ENCODE measurements around the gene UBE2G2. TPM values are rescaled to one million over a fixed set of nuclear protein-coding genes. Genes with fewer than 3 reads are reported as not detected.

Gene UBE2G2
- polyA plus RNA-seq, 2 donors: 28.1 to 30.4 TPM

GRCh38 chr21:44752671-44753235 is 48.9 kb downstream of the UBE2G2 start:
- H3K9me3 ChIP-seq (ENCODE audit: control insufficient read depth in 2 of 2, insufficient read depth in 1 of 2, low read depth in 1 of 2, low read length in 1 of 2): no peaks in the 10 kb centered on the region
- no peaks in the 10 kb centered on the region for H3K27me3 ChIP-seq (ENCODE audit: control insufficient read depth in 1 of 2, insufficient read depth in 2 of 2, low read length in 2 of 2)
- H3K27ac ChIP-seq (ENCODE audit: low read depth in 2 of 2, low read length in 1 of 2): no peak overlapping the region
- H3K4me1 ChIP-seq (ENCODE audit: control insufficient read depth in 2 of 2, insufficient read depth in 2 of 2, low read length in 1 of 2): peaks cover 0 to 15% of the 10 kb centered on the region in 2 donors
- H3K4me3 ChIP-seq (ENCODE audit: low read depth in 1 of 2, low read length in 2 of 2): no peak overlapping the region
- H3K36me3 ChIP-seq (ENCODE audit: control insufficient read depth in 2 of 2, insufficient read depth in 2 of 2, low read length in 1 of 2): no peaks in the 10 kb centered on the region
- WGBS, 2 donors: 46 to 51% methylated on average over 11 of the region's 11 CpGs

GRCh38 chr21:44751799-44752636 is 49.6 kb downstream of the UBE2G2 start:
- Histone ChIP-seq H3K27me3 (ENCODE audit: control insufficient read depth in 1 of 2, insufficient read depth in 2 of 2, low read length in 2 of 2) (no peaks in the 10 kb centered on the region), H3K36me3 (ENCODE audit: control insufficient read depth in 2 of 2, insufficient read depth in 2 of 2, low read length in 1 of 2) (no peaks in the 10 kb centered on the region), H3K4me1 (ENCODE audit: control insufficient read depth in 2 of 2, insufficient read depth in 2 of 2, low read length in 1 of 2) (peaks cover 0 to 15% of the 10 kb centered on the region in 2 donors), H3K4me3 (ENCODE audit: low read depth in 1 of 2, low read length in 2 of 2) (no peak overlapping the region), H3K9me3 (ENCODE audit: control insufficient read depth in 2 of 2, insufficient read depth in 1 of 2, low read depth in 1 of 2, low read length in 1 of 2) (no peaks in the 10 kb centered on the region), H3K27ac (ENCODE audit: low read depth in 2 of 2, low read length in 1 of 2) (no peak overlapping the region)
- 79% methylated on average over 34 of the region's 34 CpGs for WGBS, 2 donors

- Histone ChIP-seq H3K36me3 (ENCODE audit: control insufficient read depth in 2 of 2, insufficient read depth in 2 of 2, low read length in 1 of 2) (no peaks in the 10 kb centered on the region), H3K27me3 (ENCODE audit: control insufficient read depth in 1 of 2, insufficient read depth in 2 of 2, low read length in 2 of 2) (no peaks in the 10 kb centered on the region), H3K27ac (ENCODE audit: low read depth in 2 of 2, low read length in 1 of 2) (no peak overlapping the region), H3K9me3 (ENCODE audit: control insufficient read depth in 2 of 2, insufficient read depth in 1 of 2, low read depth in 1 of 2, low read length in 1 of 2) (no peaks in the 10 kb centered on the region), H3K4me1 (ENCODE audit: control insufficient read depth in 2 of 2, insufficient read depth in 2 of 2, low read length in 1 of 2) (peaks cover 0 to 15% of the 10 kb centered on the region in 2 donors), H3K4me3 (ENCODE audit: low read depth in 1 of 2, low read length in 2 of 2) (no peak overlapping the region)
- WGBS, 2 donors: 83 to 85% methylated on average over 24 of the region's 24 CpGs
Observed at GRCh38 chr21:44751186-44751798, 50.3 kb downstream of the UBE2G2 start.

GRCh38 chr21:44750675-44751025 is 51.0 kb downstream of the UBE2G2 start:
- no peak overlapping the region for H3K4me3 ChIP-seq (ENCODE audit: low read depth in 1 of 2, low read length in 2 of 2)
- H3K27ac ChIP-seq (ENCODE audit: low read depth in 2 of 2, low read length in 1 of 2): no peak overlapping the region
- 62 to 64% methylated on average over 12 of the region's 12 CpGs for WGBS, 2 donors
- no peaks in the 10 kb centered on the region for H3K36me3 ChIP-seq (ENCODE audit: control insufficient read depth in 2 of 2, insufficient read depth in 2 of 2, low read length in 1 of 2)
- no peaks in the 10 kb centered on the region for H3K27me3 ChIP-seq (ENCODE audit: control insufficient read depth in 1 of 2, insufficient read depth in 2 of 2, low read length in 2 of 2)
- no peaks in the 10 kb centered on the region for H3K9me3 ChIP-seq (ENCODE audit: control insufficient read depth in 2 of 2, insufficient read depth in 1 of 2, low read depth in 1 of 2, low read length in 1 of 2)
- H3K4me1 ChIP-seq (ENCODE audit: control insufficient read depth in 2 of 2, insufficient read depth in 2 of 2, low read length in 1 of 2): peaks cover 0 to 15% of the 10 kb centered on the region in 2 donors

GRCh38 chr21:44749759-44750674 is 51.6 kb downstream of the UBE2G2 start:
- H3K27ac ChIP-seq (ENCODE audit: low read depth in 2 of 2, low read length in 1 of 2): no peak overlapping the region

GRCh38 chr21:44749116-44749758 is 52.4 kb downstream of the UBE2G2 start:
- H3K36me3 ChIP-seq (ENCODE audit: control insufficient read depth in 2 of 2, insufficient read depth in 2 of 2, low read length in 1 of 2): no peaks in the 10 kb centered on the region
- no peak overlapping the region for H3K4me3 ChIP-seq (ENCODE audit: low read depth in 1 of 2, low read length in 2 of 2)
- H3K27me3 ChIP-seq (ENCODE audit: control insufficient read depth in 1 of 2, insufficient read depth in 2 of 2, low read length in 2 of 2): no peaks in the 10 kb centered on the region
- H3K27ac ChIP-seq (ENCODE audit: low read depth in 2 of 2, low read length in 1 of 2): no peak overlapping the region
- H3K9me3 ChIP-seq (ENCODE audit: control insufficient read depth in 2 of 2, insufficient read depth in 1 of 2, low read depth in 1 of 2, low read length in 1 of 2): no peaks in the 10 kb centered on the region
- 54 to 65% methylated on average over 24 to 26 of the region's 26 CpGs for WGBS, 2 donors
- H3K4me1 ChIP-seq (ENCODE audit: control insufficient read depth in 2 of 2, insufficient read depth in 2 of 2, low read length in 1 of 2): peaks cover 0 to 15% of the 10 kb centered on the region in 2 donors

More at GRCh38 chr21:44749759-44750674, 51.6 kb downstream of the UBE2G2 start:
- Histone ChIP-seq H3K4me3 (ENCODE audit: low read depth in 1 of 2, low read length in 2 of 2) (no peak overlapping the region), H3K9me3 (ENCODE audit: control insufficient read depth in 2 of 2, insufficient read depth in 1 of 2, low read depth in 1 of 2, low read length in 1 of 2) (no peaks in the 10 kb centered on the region), H3K36me3 (ENCODE audit: control insufficient read depth in 2 of 2, insufficient read depth in 2 of 2, low read length in 1 of 2) (no peaks in the 10 kb centered on the region), H3K4me1 (ENCODE audit: control insufficient read depth in 2 of 2, insufficient read depth in 2 of 2, low read length in 1 of 2) (peaks cover 0 to 15% of the 10 kb centered on the region in 2 donors), H3K27me3 (ENCODE audit: control insufficient read depth in 1 of 2, insufficient read depth in 2 of 2, low read length in 2 of 2) (no peaks in the 10 kb centered on the region)
- WGBS, 2 donors: 80 to 82% methylated on average over 37 to 47 of the region's 47 CpGs

GRCh38 chr21:44748621-44749020 is 53.0 kb downstream of the UBE2G2 start:
- Histone ChIP-seq H3K36me3 (ENCODE audit: control insufficient read depth in 2 of 2, insufficient read depth in 2 of 2, low read length in 1 of 2) (no peaks in the 10 kb centered on the region), H3K27ac (ENCODE audit: low read depth in 2 of 2, low read length in 1 of 2) (no peak overlapping the region), H3K4me3 (ENCODE audit: low read depth in 1 of 2, low read length in 2 of 2) (no peak overlapping the region), H3K27me3 (ENCODE audit: control insufficient read depth in 1 of 2, insufficient read depth in 2 of 2, low read length in 2 of 2) (no peaks in the 10 kb centered on the region), H3K4me1 (ENCODE audit: control insufficient read depth in 2 of 2, insufficient read depth in 2 of 2, low read length in 1 of 2) (peaks cover 0 to 15% of the 10 kb centered on the region in 2 donors), H3K9me3 (ENCODE audit: control insufficient read depth in 2 of 2, insufficient read depth in 1 of 2, low read depth in 1 of 2, low read length in 1 of 2) (no peaks in the 10 kb centered on the region)
- 35 to 40% methylated on average over 16 of the region's 16 CpGs for WGBS, 2 donors

- 85 to 90% methylated on average over 1 of the region's 1 CpG for WGBS, 2 donors
- Histone ChIP-seq H3K4me3 (ENCODE audit: low read depth in 1 of 2, low read length in 2 of 2) (no peak overlapping the region), H3K4me1 (ENCODE audit: control insufficient read depth in 2 of 2, insufficient read depth in 2 of 2, low read length in 1 of 2) (no peaks in the 10 kb centered on the region), H3K36me3 (ENCODE audit: control insufficient read depth in 2 of 2, insufficient read depth in 2 of 2, low read length in 1 of 2) (no peaks in the 10 kb centered on the region), H3K27me3 (ENCODE audit: control insufficient read depth in 1 of 2, insufficient read depth in 2 of 2, low read length in 2 of 2) (no peaks in the 10 kb centered on the region), H3K9me3 (ENCODE audit: control insufficient read depth in 2 of 2, insufficient read depth in 1 of 2, low read depth in 1 of 2, low read length in 1 of 2) (peaks cover 0 to 9% of the 10 kb centered on the region in 2 donors), H3K27ac (ENCODE audit: low read depth in 2 of 2, low read length in 1 of 2) (no peak overlapping the region)
Observed at GRCh38 chr21:44742418-44743153, 59.0 kb downstream of the UBE2G2 start.

Measured in esophagus (tissue), 2 donors.